WERI-Rb-1 (cell line): ENCODE results near the gene RALGAPA2.

ENCODE experiments used
- DNase-seq: peaks from one replicate; pipeline ENCODE4 v3.0.0-alpha.2; 2020
- H3K27ac ChIP-seq: fragments of 250-450 bp; sonication (Bioruptor Pico); 2 replicates; pipeline ENCODE4 v1.5.1; 2020; ENCODE audit warnings: mild to moderate bottlenecking, moderate library complexity
- H3K27me3 ChIP-seq: fragments of 250-450 bp; sonication (Bioruptor Pico); 2 replicates; pipeline ENCODE4 v1.5.1; 2021; ENCODE audit warnings: mild to moderate bottlenecking, low read depth, moderate library complexity; ENCODE audit not compliant: insufficient read depth, severe bottlenecking
- H3K36me3 ChIP-seq: fragments of 250-450 bp; sonication (Bioruptor Pico); 2 replicates; pipeline ENCODE4 v1.5.1; 2020; ENCODE audit warnings: mild to moderate bottlenecking, moderate library complexity
- H3K4me3 ChIP-seq: 2 replicates; pipeline ENCODE4 v1.5.1; 2011; ENCODE audit warnings: low read depth, mild to moderate bottlenecking, control low read depth, low read length
- H3K9me3 ChIP-seq: fragments of 250-450 bp; sonication (Bioruptor Pico); 2 replicates; pipeline ENCODE4 v1.5.1; 2021; ENCODE audit warnings: mild to moderate bottlenecking, moderate library complexity; ENCODE audit not compliant: severe bottlenecking
- CTCF ChIP-seq: IDR thresholded peaks from 2 replicates; pipeline ENCODE4 v1.5.1; 2011; ENCODE audit warnings: low read depth, mild to moderate bottlenecking, control low read depth, inconsistent platforms, low read length

The RALGAPA2 gene

DNA sequence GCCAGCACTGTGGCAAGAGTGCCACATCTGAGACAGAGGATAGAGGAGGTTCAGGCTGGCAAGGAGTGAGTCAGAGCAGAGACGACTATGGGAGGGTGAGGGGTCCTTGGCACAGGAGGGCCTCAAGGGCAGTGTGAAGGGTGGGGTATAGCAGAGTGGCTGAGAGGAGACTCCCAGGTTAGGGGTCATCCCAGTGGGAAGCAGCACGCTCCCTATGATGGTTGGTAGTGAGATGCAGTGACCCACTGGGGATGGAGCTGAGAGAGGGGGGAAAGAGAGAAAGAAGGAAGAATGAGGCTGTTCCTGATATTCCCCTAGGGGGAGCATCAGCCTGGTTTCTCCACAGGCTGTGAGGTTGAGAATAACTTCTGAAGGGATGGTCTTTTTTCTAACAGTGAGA is 247.2 kb downstream of the RALGAPA2 start:
- H3K9me3 ChIP-seq: no peaks in the 10 kb centered on the region
- DNase-seq: no peak
- no peak overlapping the region for H3K4me3 ChIP-seq
- H3K27ac ChIP-seq: no peak overlapping the region
- no peaks in the 10 kb centered on the region for H3K36me3 ChIP-seq
- TF ChIP-seq CTCF: peak; percentile 79
- no peaks in the 10 kb centered on the region for H3K27me3 ChIP-seq

DNA sequence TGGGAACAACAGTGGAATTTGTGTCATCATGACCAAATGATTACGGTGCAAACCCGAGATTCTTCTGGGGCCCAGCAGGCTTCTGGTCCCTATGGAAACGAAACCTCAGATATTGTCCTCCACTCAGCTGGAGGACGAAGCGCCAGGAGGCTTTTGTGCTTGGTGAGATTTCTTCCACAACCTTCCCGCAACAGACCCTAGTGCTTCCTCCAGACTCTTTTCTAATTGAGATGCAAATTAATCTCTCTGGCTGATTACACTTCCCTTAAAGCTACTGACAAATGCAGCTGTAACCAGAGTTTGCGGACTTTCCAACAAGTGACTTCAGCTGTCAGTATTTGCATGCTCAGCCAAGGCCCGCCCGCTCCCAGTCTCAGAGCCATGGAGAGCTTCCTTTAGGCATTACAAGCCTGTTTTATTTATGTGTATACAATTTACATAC is 248.5 kb downstream of the RALGAPA2 start:
- Histone ChIP-seq H3K9me3 (no peaks in the 10 kb centered on the region), H3K36me3 (no peaks in the 10 kb centered on the region), H3K27ac (no peak overlapping the region), H3K4me3 (no peak overlapping the region), H3K27me3 (no peaks in the 10 kb centered on the region)
- TF ChIP-seq CTCF: no peak
- no peak for DNase-seq

GRCh38 chr20:20462185-20462584 is 250.3 kb downstream of the RALGAPA2 start:
- Histone ChIP-seq H3K27ac (no peak overlapping the region), H3K36me3 (no peaks in the 10 kb centered on the region), H3K4me3 (no peak overlapping the region), H3K27me3 (no peaks in the 10 kb centered on the region), H3K9me3 (no peaks in the 10 kb centered on the region)
- no peak for DNase-seq
- no peak for TF ChIP-seq CTCF

DNA sequence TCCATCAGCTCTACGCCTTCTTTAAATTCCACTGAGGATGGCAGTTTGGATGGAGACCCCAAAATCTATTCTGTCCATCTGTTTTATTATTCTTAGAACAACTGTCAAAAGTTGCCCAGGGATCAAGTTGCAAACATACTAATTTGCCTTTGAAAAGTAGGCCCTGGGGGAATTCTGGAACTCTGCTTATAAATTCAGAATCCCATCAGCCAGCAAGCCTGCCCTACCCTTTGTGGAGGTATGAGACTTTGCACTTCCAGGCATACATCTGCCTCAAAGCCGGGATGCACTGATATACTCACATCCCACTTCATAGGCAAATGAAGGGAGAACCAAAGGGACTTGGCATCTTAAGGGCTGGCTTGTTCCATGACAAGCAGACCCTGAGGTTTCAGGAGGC is 250.9 kb downstream of the RALGAPA2 start:
- no peaks in the 10 kb centered on the region for H3K9me3 ChIP-seq
- DNase-seq: no peak
- no peaks in the 10 kb centered on the region for H3K27me3 ChIP-seq
- TF ChIP-seq CTCF: no peak
- H3K27ac ChIP-seq: no peak overlapping the region
- H3K36me3 ChIP-seq: no peaks in the 10 kb centered on the region
- H3K4me3 ChIP-seq: no peak overlapping the region

GRCh38 chr20:20459726-20460125 is 252.7 kb downstream of the RALGAPA2 start:
- Histone ChIP-seq H3K4me3 (no peak overlapping the region), H3K27ac (no peak overlapping the region), H3K27me3 (no peaks in the 10 kb centered on the region), H3K9me3 (no peaks in the 10 kb centered on the region), H3K36me3 (no peaks in the 10 kb centered on the region)
- DNase-seq: no peak
- no peak for TF ChIP-seq CTCF

DNA sequence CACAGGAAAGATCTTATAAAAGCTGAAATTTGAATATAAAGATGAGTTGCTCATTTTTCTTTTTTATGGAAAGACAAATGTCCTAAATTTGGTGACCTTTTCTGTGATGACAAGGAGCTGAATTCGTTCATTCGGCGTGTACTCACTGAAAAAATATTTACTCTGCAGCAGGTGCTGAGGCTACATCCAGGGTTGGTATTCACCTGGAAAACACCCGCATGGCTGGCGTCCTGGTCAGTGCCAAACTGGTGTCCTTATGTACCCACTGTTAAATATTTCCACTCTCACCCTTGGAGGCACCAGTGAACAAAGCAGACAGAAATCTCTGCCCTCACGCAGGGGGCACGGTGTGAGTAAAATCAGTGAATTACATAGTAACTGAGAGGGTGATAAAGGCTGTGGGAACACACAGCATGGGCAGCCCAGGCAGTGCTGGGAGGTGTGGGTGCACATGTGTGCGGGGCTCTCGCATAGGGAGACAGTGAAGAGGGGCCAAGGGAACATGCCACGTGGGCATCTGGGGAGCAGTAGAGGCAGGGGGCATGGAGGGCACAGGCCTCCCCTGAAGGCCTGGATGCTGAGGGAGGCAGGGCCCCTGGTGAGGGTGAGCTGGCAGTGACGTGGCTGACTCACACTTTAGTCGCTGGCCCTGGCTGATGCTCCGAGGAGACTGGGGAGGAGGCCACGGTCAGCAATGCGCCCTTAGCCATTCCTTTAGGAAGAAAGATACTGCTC is 254.9 kb downstream of the RALGAPA2 start:
- no peaks in the 10 kb centered on the region for H3K27me3 ChIP-seq
- H3K36me3 ChIP-seq: no peaks in the 10 kb centered on the region
- H3K4me3 ChIP-seq: no peak overlapping the region
- TF ChIP-seq CTCF: no peak
- H3K27ac ChIP-seq: no peak overlapping the region
- no peak for DNase-seq
- no peaks in the 10 kb centered on the region for H3K9me3 ChIP-seq
